Measurements from ENCODE around the gene MCM6.

MCM6 gene

GRCh38 chr2:135826544-135826943, 49.7 kb downstream of the MCM6 start:
- no peak overlapping the region for H3K9ac ChIP-seq

GRCh38 chr2:135825550-135826176, 50.6 kb downstream of the MCM6 start:
- no peak overlapping the region for H3K4me3 ChIP-seq (ENCODE audit: low read depth, low read length)
- H3K9ac ChIP-seq = no peak overlapping the region
- no peak overlapping the region for H3K27ac ChIP-seq
- H3K36me3 ChIP-seq (ENCODE audit: control insufficient read depth, insufficient read depth, low read length) = no peaks in the 10 kb centered on the region
- TF ChIP-seq, protein P1, sequence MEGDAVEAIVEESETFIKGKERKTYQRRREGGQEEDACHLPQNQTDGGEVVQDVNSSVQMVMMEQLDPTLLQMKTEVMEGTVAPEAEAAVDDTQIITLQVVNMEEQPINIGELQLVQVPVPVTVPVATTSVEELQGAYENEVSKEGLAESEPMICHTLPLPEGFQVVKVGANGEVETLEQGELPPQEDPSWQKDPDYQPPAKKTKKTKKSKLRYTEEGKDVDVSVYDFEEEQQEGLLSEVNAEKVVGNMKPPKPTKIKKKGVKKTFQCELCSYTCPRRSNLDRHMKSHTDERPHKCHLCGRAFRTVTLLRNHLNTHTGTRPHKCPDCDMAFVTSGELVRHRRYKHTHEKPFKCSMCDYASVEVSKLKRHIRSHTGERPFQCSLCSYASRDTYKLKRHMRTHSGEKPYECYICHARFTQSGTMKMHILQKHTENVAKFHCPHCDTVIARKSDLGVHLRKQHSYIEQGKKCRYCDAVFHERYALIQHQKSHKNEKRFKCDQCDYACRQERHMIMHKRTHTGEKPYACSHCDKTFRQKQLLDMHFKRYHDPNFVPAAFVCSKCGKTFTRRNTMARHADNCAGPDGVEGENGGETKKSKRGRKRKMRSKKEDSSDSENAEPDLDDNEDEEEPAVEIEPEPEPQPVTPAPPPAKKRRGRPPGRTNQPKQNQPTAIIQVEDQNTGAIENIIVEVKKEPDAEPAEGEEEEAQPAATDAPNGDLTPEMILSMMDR (IDR thresholded peaks at IDR 0.05) = no peak
- H3K4me2 ChIP-seq (ENCODE audit: low read length) = no peak overlapping the region
- no peaks in the 10 kb centered on the region for H3K79me2 ChIP-seq
- no peaks in the 10 kb centered on the region for H3K27me3 ChIP-seq (ENCODE audit: control insufficient read depth, insufficient read depth, low read length)
- no peak overlapping the region for H2AFZ ChIP-seq
- no peaks in the 10 kb centered on the region for H3K4me1 ChIP-seq
- H3K9me3 ChIP-seq (ENCODE audit: control insufficient read depth, low read length) = no peaks in the 10 kb centered on the region

More at GRCh38 chr2:135826544-135826943, 49.7 kb downstream of the MCM6 start:
- Histone ChIP-seq H3K9me3 (ENCODE audit: control insufficient read depth, low read length) (no peaks in the 10 kb centered on the region), H2AFZ (no peak overlapping the region), H3K4me2 (ENCODE audit: low read length) (no peak overlapping the region), H3K79me2 (no peaks in the 10 kb centered on the region), H3K27me3 (ENCODE audit: control insufficient read depth, insufficient read depth, low read length) (no peaks in the 10 kb centered on the region), H3K4me1 (no peaks in the 10 kb centered on the region), H3K27ac (no peak overlapping the region), H3K36me3 (ENCODE audit: control insufficient read depth, insufficient read depth, low read length) (no peaks in the 10 kb centered on the region), H3K4me3 (ENCODE audit: low read depth, low read length) (no peak overlapping the region)
- TF ChIP-seq, protein P1 (IDR thresholded peaks at IDR 0.05) = no peak

- no peak overlapping the region for H3K27ac ChIP-seq
These were observed 51.1 kb downstream of the MCM6 start for GRCh38 chr2:135825131-135825530.

GRCh38 chr2:135822855-135823254, 53.4 kb downstream of the MCM6 start:
- H3K27me3 ChIP-seq (ENCODE audit: control insufficient read depth, insufficient read depth, low read length) = no peaks in the 10 kb centered on the region
- H3K27ac ChIP-seq = no peak overlapping the region
- no peak overlapping the region for H3K4me3 ChIP-seq (ENCODE audit: low read depth, low read length)
- no peak overlapping the region for H2AFZ ChIP-seq
- no peaks in the 10 kb centered on the region for H3K79me2 ChIP-seq
- no peaks in the 10 kb centered on the region for H3K9me3 ChIP-seq (ENCODE audit: control insufficient read depth, low read length)
- no peak overlapping the region for H3K4me2 ChIP-seq (ENCODE audit: low read length)
- H3K9ac ChIP-seq = no peak overlapping the region
- no peaks in the 10 kb centered on the region for H3K36me3 ChIP-seq (ENCODE audit: control insufficient read depth, insufficient read depth, low read length)
- TF ChIP-seq, protein P1 (IDR thresholded peaks at IDR 0.05) = no peak
- H3K4me1 ChIP-seq = no peaks in the 10 kb centered on the region

More at GRCh38 chr2:135825131-135825530, 51.1 kb downstream of the MCM6 start:
- no peak overlapping the region for H2AFZ ChIP-seq
- no peak overlapping the region for H3K4me3 ChIP-seq (ENCODE audit: low read depth, low read length)
- no peak overlapping the region for H3K4me2 ChIP-seq (ENCODE audit: low read length)
- H3K4me1 ChIP-seq = no peaks in the 10 kb centered on the region
- TF ChIP-seq, protein P1 (IDR thresholded peaks at IDR 0.05) = no peak
- H3K9ac ChIP-seq = no peak overlapping the region
- no peaks in the 10 kb centered on the region for H3K9me3 ChIP-seq (ENCODE audit: control insufficient read depth, low read length)
- H3K79me2 ChIP-seq = no peaks in the 10 kb centered on the region
- H3K36me3 ChIP-seq (ENCODE audit: control insufficient read depth, insufficient read depth, low read length) = no peaks in the 10 kb centered on the region
- H3K27me3 ChIP-seq (ENCODE audit: control insufficient read depth, insufficient read depth, low read length) = no peaks in the 10 kb centered on the region

DNA sequence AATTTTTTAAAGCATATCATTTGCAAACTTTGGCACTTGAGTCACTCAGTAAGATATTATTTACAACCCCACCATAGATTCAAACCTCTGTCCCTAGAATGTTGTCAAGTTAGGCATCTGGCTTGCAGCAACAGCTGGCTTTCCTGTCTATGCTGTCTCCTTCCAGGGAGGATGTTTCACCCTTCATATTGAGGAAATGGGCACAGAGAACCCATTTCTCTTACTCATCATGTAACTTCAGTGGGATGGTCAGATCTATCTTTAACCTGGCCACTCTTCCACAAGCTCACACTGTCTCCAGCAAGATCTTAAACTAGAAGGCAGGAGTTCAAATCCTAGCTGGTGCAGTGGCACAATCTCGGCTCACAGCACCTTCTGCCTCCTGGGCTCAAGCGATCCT, 55.1 kb downstream of the MCM6 start:
- H3K4me3 ChIP-seq (ENCODE audit: low read depth, low read length) = no peak overlapping the region
- no peaks in the 10 kb centered on the region for H3K36me3 ChIP-seq (ENCODE audit: control insufficient read depth, insufficient read depth, low read length)
- no peak overlapping the region for H3K9ac ChIP-seq
- TF ChIP-seq, protein P1 (IDR thresholded peaks at IDR 0.05) = no peak
- no peaks in the 10 kb centered on the region for H3K79me2 ChIP-seq
- no peak overlapping the region for H2AFZ ChIP-seq
- no peaks in the 10 kb centered on the region for H3K4me1 ChIP-seq
- no peaks in the 10 kb centered on the region for H3K27me3 ChIP-seq (ENCODE audit: control insufficient read depth, insufficient read depth, low read length)
- H3K9me3 ChIP-seq (ENCODE audit: control insufficient read depth, low read length) = no peaks in the 10 kb centered on the region
- no peak overlapping the region for H3K27ac ChIP-seq
- H3K4me2 ChIP-seq (ENCODE audit: low read length) = no peak overlapping the region
